Measurements from ENCODE around the gene MRPS2. TPM values are rescaled to one million over a fixed set of nuclear protein-coding genes. Genes with fewer than 3 reads are reported as not detected.

MRPS2 gene
- total RNA-seq, 1 experiment from 2014 or later, result 81.0 TPM

GRCh38 chr9:135520916-135521607 is 20.6 kb downstream of the MRPS2 start, which contains the start of gene LCN1:
Gene LCN1 (plus strand): TSS chr9:135521440. CDS start chr9:135521498, 58 bp downstream.
- Mint-ChIP-seq H3K4me3 (no peak within 1 kb of the TSS), H3K36me3 (ENCODE audit: insufficient read depth in 1 of 3, low read depth in 3 of 3) (no peaks in the 10 kb centered on the region), H3K4me1 (peaks cover 2 to 5% of the 10 kb centered on the region in 2 experiments; a peak in 1 of 4 replicates), H3K27ac (peak within 1 kb of the TSS in 1 of 3 experiments; percentile 83; a peak in 1 of 7 replicates), H3K9me3 (peaks cover 0 to 5% of the 10 kb centered on the region in 2 experiments; a peak in 2 of 5 replicates), H3K27me3 (ENCODE audit: low read depth) (peaks cover 2% of the 10 kb centered on the region; the same call in 1 of the 2 replicates)
- Histone ChIP-seq H4K5ac (ENCODE audit: insufficient read length, low read depth, low read length) (no peak within 1 kb of the TSS), H4K20me1 (ENCODE audit: control insufficient read depth, insufficient read depth, insufficient read length) (no peaks in the 10 kb centered on the region), H3K18ac (ENCODE audit: insufficient read length, low read depth, low read length) (no peak within 1 kb of the TSS), H3K27ac (ENCODE audit: insufficient read length, low read depth, low read length) (no peak within 1 kb of the TSS), H2BK5ac (ENCODE audit: insufficient read length, low read length) (no peak within 1 kb of the TSS), H3K4me1 (ENCODE audit: insufficient read depth, low read length) (no peaks in the 10 kb centered on the region; the same call in 1 of the 2 replicates), H3K4me2 (ENCODE audit: insufficient read depth, insufficient read length, low read length) (no peak within 1 kb of the TSS), H4K8ac (replicated peaks; ENCODE audit: insufficient read length, low read depth, low read length) (no peak within 1 kb of the TSS), H2AK5ac (ENCODE audit: insufficient read length, low read length) (no peak within 1 kb of the TSS), H3K9me3 (ENCODE audit: control insufficient read depth, low read depth, low read length) (no peaks in the 10 kb centered on the region), H3K23ac (ENCODE audit: insufficient read length, low read depth, low read length) (no peak within 1 kb of the TSS), H2BK120ac (ENCODE audit: low read depth, low read length, poor library complexity, severe bottlenecking) (no peak within 1 kb of the TSS), H3K27me3 (ENCODE audit: insufficient read depth, low read length) (no peaks in the 10 kb centered on the region), H3K14ac (ENCODE audit: insufficient read depth, low read length) (no peak within 1 kb of the TSS; the same call in 1 of the 2 replicates), H3K56ac (ENCODE audit: insufficient read length, low read depth, low read length) (no peak within 1 kb of the TSS), H3T11ph (ENCODE audit: low read length) (no peak within 1 kb of the TSS), H3K79me1 (ENCODE audit: insufficient read depth, low read depth, low read length, poor library complexity, severe bottlenecking) (no peaks in the 10 kb centered on the region), H2BK12ac (ENCODE audit: insufficient read length, low read depth, low read length) (no peak within 1 kb of the TSS), H3K4ac (ENCODE audit: low read depth, low read length) (no peak within 1 kb of the TSS), H2BK20ac (ENCODE audit: low read depth, low read length, poor library complexity, severe bottlenecking) (no peak within 1 kb of the TSS), H3K23me2 (ENCODE audit: insufficient read length, low read depth, low read length, poor library complexity, severe bottlenecking) (no peaks in the 10 kb centered on the region), H4K91ac (ENCODE audit: insufficient read length, low read depth, low read length) (no peak within 1 kb of the TSS), H2AFZ (ENCODE audit: low read length) (no peak within 1 kb of the TSS), H3K9ac (ENCODE audit: extremely low read depth, insufficient read length, low read length) (no peak within 1 kb of the TSS), H3K79me2 (ENCODE audit: insufficient read depth, low read length) (no peaks in the 10 kb centered on the region), H2BK15ac (ENCODE audit: low read depth, low read length) (no peak within 1 kb of the TSS)
- WGBS (ENCODE audit: extremely low coverage, insufficient read length, low lambda C conversion rate), result no CpG with 5 or more reads among the region's 18 CpGs
- no peak for TF ChIP-seq CTCF (conservative IDR thresholded peaks at IDR 0.05)
- DNase-seq, result no peak

Data from H9 (cell line).